H9 (cell line): Measurements from ENCODE around the gene PROC. TPM values are rescaled to one million over a fixed set of nuclear protein-coding genes. Genes with fewer than 3 reads are reported as not detected.

Experiments
- DNase-seq: peaks from one replicate; pipeline ENCODE4 v3.0.0-alpha.2; 2017
- H2AFZ ChIP-seq: one replicate; pipeline ENCODE4 v1.6.1; 2013; ENCODE audit warnings: mild to moderate bottlenecking, low read length, control low read depth, moderate library complexity
- H2AK5ac ChIP-seq: 2 replicates; pipeline ENCODE4 v1.6.1; 2013; ENCODE audit warnings: low read length, control low read depth, mixed read lengths; ENCODE audit not compliant: insufficient read length
- H2BK120ac ChIP-seq: one replicate; pipeline ENCODE4 v1.6.1; 2013; ENCODE audit warnings: low read depth, mild to moderate bottlenecking, low read length, control low read depth, inconsistent platforms; ENCODE audit not compliant: poor library complexity, severe bottlenecking
- H2BK12ac ChIP-seq: 2 replicates; pipeline ENCODE4 v1.6.1; 2013; ENCODE audit warnings: low read length, control low read depth, mixed read lengths, low read depth; ENCODE audit not compliant: insufficient read length
- H2BK15ac ChIP-seq: 2 replicates; pipeline ENCODE4 v1.6.1; 2013; ENCODE audit warnings: low read depth, low read length, control low read depth
- H2BK20ac ChIP-seq: one replicate; pipeline ENCODE4 v1.6.1; 2013; ENCODE audit warnings: low read depth, mild to moderate bottlenecking, low read length, control low read depth, inconsistent platforms; ENCODE audit not compliant: poor library complexity, severe bottlenecking
- H2BK5ac ChIP-seq: 2 replicates; pipeline ENCODE4 v1.6.1; 2013; ENCODE audit warnings: low read length, control low read depth, mixed read lengths; ENCODE audit not compliant: insufficient read length
- H3K14ac ChIP-seq: 2 replicates; pipeline ENCODE4 v1.6.1; 2013; ENCODE audit warnings: low read length, control low read depth; ENCODE audit not compliant: insufficient read depth
- H3K18ac ChIP-seq: 2 replicates; pipeline ENCODE4 v1.6.1; 2013; ENCODE audit warnings: low read depth, mild to moderate bottlenecking, mixed read lengths, low read length, control low read depth; ENCODE audit not compliant: insufficient read length
- H3K23ac ChIP-seq: 2 replicates; pipeline ENCODE4 v1.6.1; 2013; ENCODE audit warnings: low read length, control low read depth, mixed read lengths, low read depth; ENCODE audit not compliant: insufficient read length
- H3K23me2 ChIP-seq: 2 replicates; pipeline ENCODE4 v1.6.1; 2013; ENCODE audit warnings: low read depth, mild to moderate bottlenecking, mixed read lengths, low read length, control low read depth; ENCODE audit not compliant: insufficient read length, poor library complexity, severe bottlenecking
- H3K27ac ChIP-seq: 2 replicates; pipeline ENCODE4 v1.5.1; 2013; ENCODE audit warnings: low read length, control low read depth, mixed read lengths, low read depth; ENCODE audit not compliant: insufficient read length
- H3K27me3 ChIP-seq: 2 replicates; pipeline ENCODE4 v1.6.1; 2013; ENCODE audit warnings: low read length, control low read depth, inconsistent platforms; ENCODE audit not compliant: insufficient read depth
- H3K4ac ChIP-seq: 2 replicates; pipeline ENCODE4 v1.6.1; 2013; ENCODE audit warnings: low read depth, mild to moderate bottlenecking, control low read depth, inconsistent platforms, low read length, moderate library complexity
- H3K4me1 ChIP-seq: 2 replicates; pipeline ENCODE4 v1.6.1; 2013; ENCODE audit warnings: low read length, control low read depth, inconsistent platforms; ENCODE audit not compliant: insufficient read depth
- H3K4me2 ChIP-seq: 2 replicates; pipeline ENCODE4 v1.6.1; 2013; ENCODE audit warnings: low read length, control low read depth, mixed read lengths; ENCODE audit not compliant: insufficient read length, insufficient read depth
- H3K56ac ChIP-seq: 2 replicates; pipeline ENCODE4 v1.6.1; 2013; ENCODE audit warnings: low read depth, mild to moderate bottlenecking, mixed read lengths, low read length, control low read depth; ENCODE audit not compliant: insufficient read length
- H3K79me1 ChIP-seq: 2 replicates; pipeline ENCODE4 v1.6.1; 2013; ENCODE audit warnings: low read depth, mild to moderate bottlenecking, moderate library complexity, low read length, control low read depth, inconsistent platforms; ENCODE audit not compliant: insufficient read depth, poor library complexity, severe bottlenecking
- H3K79me2 ChIP-seq: 2 replicates; pipeline ENCODE4 v1.6.1; 2013; ENCODE audit warnings: low read length, control low read depth, inconsistent platforms; ENCODE audit not compliant: insufficient read depth
- H3K9ac ChIP-seq: 2 replicates; pipeline ENCODE4 v1.6.1; 2013; ENCODE audit warnings: low read length, control low read depth, mixed read lengths; ENCODE audit not compliant: insufficient read length; ENCODE audit errors: extremely low read depth
- H3K9me3 ChIP-seq: one replicate; pipeline ENCODE4 v1.6.1; 2013; ENCODE audit warnings: low read depth, low read length, inconsistent platforms; ENCODE audit not compliant: control insufficient read depth
- H3T11ph ChIP-seq: one replicate; pipeline ENCODE4 v1.6.1; 2013; ENCODE audit warnings: mild to moderate bottlenecking, low read length, control low read depth, inconsistent platforms
- H4K20me1 ChIP-seq: one replicate; pipeline ENCODE4 v1.6.1; 2013; ENCODE audit not compliant: control insufficient read depth, insufficient read length, insufficient read depth
- H4K5ac ChIP-seq: 2 replicates; pipeline ENCODE4 v1.6.1; 2013; ENCODE audit warnings: low read depth, mild to moderate bottlenecking, mixed read lengths, low read length, control low read depth; ENCODE audit not compliant: insufficient read length
- H4K8ac ChIP-seq: replicated peaks from 2 replicates; pipeline ENCODE4 v1.6.1; 2013; ENCODE audit warnings: low read length, control low read depth, mixed read lengths, low read depth; ENCODE audit not compliant: insufficient read length
- H4K91ac ChIP-seq: 2 replicates; pipeline ENCODE4 v1.6.1; 2013; ENCODE audit warnings: low read depth, mild to moderate bottlenecking, moderate library complexity, mixed read lengths, low read length, control low read depth; ENCODE audit not compliant: insufficient read length
- H3K27ac Mint-ChIP-seq, 3 experiments: 2 replicates in 2 of 3; 3 replicates in 1 of 3; pipeline ENCODE4 v1.8.0; 2020 to 2021; ENCODE audit warnings: mixed read lengths in 3 of 3, mild to moderate bottlenecking in 1 of 3, moderate library complexity in 1 of 3
- H3K27me3 Mint-ChIP-seq: 2 replicates; pipeline ENCODE4 v1.8.0; 2021; ENCODE audit warnings: low read depth, mild to moderate bottlenecking, moderate library complexity, mixed read lengths
- H3K36me3 Mint-ChIP-seq, 3 experiments: 2 replicates in 2 of 3; 3 replicates in 1 of 3; pipeline ENCODE4 v1.8.0; 2020 to 2021; ENCODE audit warnings: low read depth in 3 of 3, mixed read lengths in 3 of 3; ENCODE audit not compliant: insufficient read depth in 1 of 3
- H3K4me1 Mint-ChIP-seq, 2 experiments: 2 replicates each; pipeline ENCODE4 v1.8.0; 2020; ENCODE audit warnings: mixed read lengths in 2 of 2
- H3K4me3 Mint-ChIP-seq, 2 experiments: 2 replicates in 1 of 2; 3 replicates in 1 of 2; pipeline ENCODE4 v1.8.0; 2020 to 2021; ENCODE audit warnings: mild to moderate bottlenecking in 2 of 2, mixed read lengths in 2 of 2, moderate library complexity in 1 of 2
- H3K9me3 Mint-ChIP-seq, 2 experiments: 2 replicates in 1 of 2; 3 replicates in 1 of 2; pipeline ENCODE4 v1.8.0; 2020; ENCODE audit warnings: mild to moderate bottlenecking in 2 of 2, mixed read lengths in 2 of 2, moderate library complexity in 1 of 2
- WGBS: extraction: QIAGEN DNeasy Blood & Tissue Kit; methylation state at CpG from one replicate; pipeline ENCODE4 v1.1.7; 2013; ENCODE audit warnings: missing lambda C conversion rate, low lambda C conversion rate, mixed read lengths; ENCODE audit not compliant: insufficient read length; ENCODE audit errors: extremely low coverage; 5-methylcytosine and 5-hydroxymethylcytosine counted together
- total RNA-seq: library from RNA; stranded (reverse); gene quantifications from 2 replicates; pipeline ENCODE4 v1.2.1, GENCODE V29; 2021
- TF ChIP-seq, protein P1 (sequence below): fragments of 200-600 bp; sonication (generic); conservative IDR thresholded peaks from 3 replicates; pipeline ENCODE4 v1.8.0; 2021; ENCODE audit warnings: antibody characterized with exemption, mild to moderate bottlenecking

Gene PROC
- total RNA-seq, 1 experiment from 2014 or later = 0.61 TPM

DNA sequence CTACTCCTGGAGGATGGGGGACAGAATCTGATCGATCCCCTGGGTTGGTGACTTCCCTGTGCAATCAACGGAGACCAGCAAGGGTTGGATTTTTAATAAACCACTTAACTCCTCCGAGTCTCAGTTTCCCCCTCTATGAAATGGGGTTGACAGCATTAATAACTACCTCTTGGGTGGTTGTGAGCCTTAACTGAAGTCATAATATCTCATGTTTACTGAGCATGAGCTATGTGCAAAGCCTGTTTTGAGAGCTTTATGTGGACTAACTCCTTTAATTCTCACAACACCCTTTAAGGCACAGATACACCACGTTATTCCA lies 844 bp downstream of the PROC start:
- Histone ChIP-seq H4K5ac (no peak overlapping the region), H3K4ac (no peak overlapping the region), H3K4me1 (no peaks in the 10 kb centered on the region), H3K27ac (no peak overlapping the region), H3K14ac (no peak overlapping the region), H2AK5ac (no peak overlapping the region), H3K79me2 (no peaks in the 10 kb centered on the region), H4K91ac (no peak overlapping the region), H3K23me2 (peaks cover 16% of the 10 kb centered on the region), H3K18ac (no peak overlapping the region), H2AFZ (no peak overlapping the region), H3K27me3 (peaks cover 6% of the 10 kb centered on the region; the same call in 1 of the 2 replicates), H2BK12ac (no peak overlapping the region), H2BK20ac (no peak overlapping the region), H3K79me1 (no peaks in the 10 kb centered on the region), H4K20me1 (no peaks in the 10 kb centered on the region), H3K23ac (no peak overlapping the region), H3K4me2 (no peak overlapping the region), H2BK5ac (no peak overlapping the region), H2BK15ac (no peak overlapping the region), H2BK120ac (no peak overlapping the region), H4K8ac (no peak overlapping the region), H3K9me3 (no peaks in the 10 kb centered on the region), H3K56ac (no peak overlapping the region), H3T11ph (no peak overlapping the region), H3K9ac (no peak overlapping the region)
- Mint-ChIP-seq H3K27ac (no peak overlapping the region), H3K4me1 (peaks cover 14% of the 10 kb centered on the region in 2 experiments), H3K27me3 (peaks cover 88% of the 10 kb centered on the region), H3K4me3 (no peak overlapping the region), H3K36me3 (peaks cover 0 to under 1% (median 0%) of the 10 kb centered on the region in 3 experiments; a peak in 1 of 7 replicates), H3K9me3 (no peaks in the 10 kb centered on the region)
- WGBS = no CpG with 5 or more reads among the region's 4 CpGs
- TF ChIP-seq, protein P1, sequence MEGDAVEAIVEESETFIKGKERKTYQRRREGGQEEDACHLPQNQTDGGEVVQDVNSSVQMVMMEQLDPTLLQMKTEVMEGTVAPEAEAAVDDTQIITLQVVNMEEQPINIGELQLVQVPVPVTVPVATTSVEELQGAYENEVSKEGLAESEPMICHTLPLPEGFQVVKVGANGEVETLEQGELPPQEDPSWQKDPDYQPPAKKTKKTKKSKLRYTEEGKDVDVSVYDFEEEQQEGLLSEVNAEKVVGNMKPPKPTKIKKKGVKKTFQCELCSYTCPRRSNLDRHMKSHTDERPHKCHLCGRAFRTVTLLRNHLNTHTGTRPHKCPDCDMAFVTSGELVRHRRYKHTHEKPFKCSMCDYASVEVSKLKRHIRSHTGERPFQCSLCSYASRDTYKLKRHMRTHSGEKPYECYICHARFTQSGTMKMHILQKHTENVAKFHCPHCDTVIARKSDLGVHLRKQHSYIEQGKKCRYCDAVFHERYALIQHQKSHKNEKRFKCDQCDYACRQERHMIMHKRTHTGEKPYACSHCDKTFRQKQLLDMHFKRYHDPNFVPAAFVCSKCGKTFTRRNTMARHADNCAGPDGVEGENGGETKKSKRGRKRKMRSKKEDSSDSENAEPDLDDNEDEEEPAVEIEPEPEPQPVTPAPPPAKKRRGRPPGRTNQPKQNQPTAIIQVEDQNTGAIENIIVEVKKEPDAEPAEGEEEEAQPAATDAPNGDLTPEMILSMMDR = no peak
- DNase-seq = no peak
